Measurements from ENCODE around the gene IFIT1B.
A peak's percentile ranks its signal among the peaks of the same experiment; 100 is the strongest.
"Not testable (repeated sequence)": the region's sequence is repeated elsewhere in the genome, so short reads cannot be mapped to it uniquely, and the experiment has no call there.

IFIT1B gene

GRCh38 chr10:89384474-89385340 is 6.9 kb downstream of the IFIT1B start:
- no peak for DNase-seq (ENCODE audit: low spot score)

GRCh38 chr10:89388806-89389205 is 10.9 kb downstream of the IFIT1B start:
- DNase-seq (ENCODE audit: low spot score), result no peak

- no peak for DNase-seq (ENCODE audit: low spot score)
Observed at GRCh38 chr10:89389254-89389653, 11.4 kb downstream of the IFIT1B start.

- DNase-seq (ENCODE audit: low spot score), result no peak
Observed at GRCh38 chr10:89390476-89391225, 12.8 kb downstream of the IFIT1B start.

- DNase-seq (ENCODE audit: low spot score), result not testable (repeated sequence)
Observed at GRCh38 chr10:89391226-89391576, 13.3 kb downstream of the IFIT1B start.

- DNase-seq (ENCODE audit: low spot score), result peak; percentile 34
Observed at GRCh38 chr10:89391907-89392756, 14.3 kb downstream of the IFIT1B start, which contains the start of gene IFIT1. TSS of gene IFIT1 (plus strand) at chr10:89392623. CDS start at chr10:89392713, 90 bp downstream.

- DNase-seq (ENCODE audit: low spot score), result no peak
Observed at GRCh38 chr10:89392974-89393373, 15.1 kb downstream of the IFIT1B start.

GRCh38 chr10:89393898-89394297 is 16.0 kb downstream of the IFIT1B start:
- DNase-seq (ENCODE audit: low spot score), result no peak

- DNase-seq (ENCODE audit: low spot score), result no peak
Observed at GRCh38 chr10:89395141-89395540, 17.3 kb downstream of the IFIT1B start.

GRCh38 chr10:89398003-89398749 is 20.3 kb downstream of the IFIT1B start:
- no peak for DNase-seq (ENCODE audit: low spot score)

GRCh38 chr10:89399956-89400355 is 22.1 kb downstream of the IFIT1B start:
- DNase-seq (ENCODE audit: low spot score), result no peak

- DNase-seq (ENCODE audit: low spot score), result no peak
Observed at GRCh38 chr10:89403043-89403442, 25.2 kb downstream of the IFIT1B start.

- no peak for DNase-seq (ENCODE audit: low spot score)
Observed at GRCh38 chr10:89404104-89405047, 26.5 kb downstream of the IFIT1B start.

GRCh38 chr10:89406178-89406577 is 28.3 kb downstream of the IFIT1B start:
- not testable (repeated sequence) for DNase-seq (ENCODE audit: low spot score)

GRCh38 chr10:89407792-89408191 is 29.9 kb downstream of the IFIT1B start:
- DNase-seq (ENCODE audit: low spot score), result not testable (repeated sequence)

- not testable (repeated sequence) for DNase-seq (ENCODE audit: low spot score)
Observed at GRCh38 chr10:89409282-89409681, 31.4 kb downstream of the IFIT1B start.

GRCh38 chr10:89410551-89410950 is 32.7 kb downstream of the IFIT1B start:
- DNase-seq (ENCODE audit: low spot score), result not testable (repeated sequence)

GRCh38 chr10:89411135-89411534 is 33.3 kb downstream of the IFIT1B start:
- not testable (repeated sequence) for DNase-seq (ENCODE audit: low spot score)

- not testable (repeated sequence) for DNase-seq (ENCODE audit: low spot score)
Observed at GRCh38 chr10:89412276-89412675, 34.4 kb downstream of the IFIT1B start.

- DNase-seq (ENCODE audit: low spot score), result no peak
Observed at GRCh38 chr10:89413398-89413912, 35.6 kb downstream of the IFIT1B start.

Data from HuH-7.5 (cell line).